Activated B cell treated with CpG ODN at 0.5 μM for 24 hours (primary cell): ENCODE measurements around the gene CAMTA2. TPM values are rescaled to one million over a fixed set of nuclear protein-coding genes. Genes with fewer than 3 reads are reported as not detected.

Experiments used
- ATAC-seq: fragments of 200-7000 bp; cut with Tn5 transposase; one replicate; pipeline ENCODE4 v1.10.0; 2021; ENCODE audit warnings: low read depth, mild to moderate bottlenecking, moderate library complexity
- CTCF ChIA-PET: fragments of 350-600 bp; sonication (Branson Sonifier 250); formaldehyde crosslinking; loops from one replicate; lab custom pipeline; 2021; ENCODE audit warnings: antibody characterized with exemption; lab: Charles Lee
- POLR2A ChIA-PET: fragments of 350-600 bp; sonication (Branson Sonifier 250); formaldehyde crosslinking; loops from one replicate; lab custom pipeline; 2021; ENCODE audit warnings: antibody characterized with exemption; lab: Charles Lee
- DNase-seq: peaks from one replicate; pipeline ENCODE4 v3.0.0; 2022
- H3K27ac Mint-ChIP-seq: one replicate; pipeline ENCODE4 v1.8.0; 2020; ENCODE audit warnings: mixed read lengths
- H3K27me3 Mint-ChIP-seq: one replicate; pipeline ENCODE4 v1.8.0; 2021; ENCODE audit warnings: mixed read lengths
- H3K36me3 Mint-ChIP-seq: one replicate; pipeline ENCODE4 v1.8.0; 2021; ENCODE audit warnings: low read depth, mixed read lengths
- H3K4me1 Mint-ChIP-seq: one replicate; pipeline ENCODE4 v1.8.0; 2021; ENCODE audit warnings: mixed read lengths
- H3K4me3 Mint-ChIP-seq: one replicate; pipeline ENCODE4 v1.8.0; 2020; ENCODE audit warnings: mild to moderate bottlenecking, mixed read lengths
- H3K9me3 Mint-ChIP-seq: one replicate; pipeline ENCODE4 v1.8.0; 2020; ENCODE audit warnings: mixed read lengths
- CTCF ChIP-seq: fragments of 200-600 bp; IDR thresholded peaks from one replicate; pipeline ENCODE4 v1.8.0; 2022; ENCODE audit warnings: antibody characterized with exemption, mild to moderate bottlenecking
- intact Hi-C: fragments of 100-400 bp; cut with micrococcal nuclease; formaldehyde crosslinking; loops from one replicate; pipeline ENCODE4 v1.15.1; 2024
- total RNA-seq: library from RNA; stranded (reverse); gene quantifications from 2 replicates; pipeline ENCODE4 v1.2.3, GENCODE V29; 2022

CAMTA2 gene
- total RNA-seq, 1 donor from 2014 or later, result 57.9 TPM

GRCh38 chr17:4939796-4940554, 47.5 kb downstream of the CAMTA2 start, which contains the start of the genes RNF167 and SLC25A11:
TSS of gene RNF167 (plus strand) at chr17:4940268. CDS start at chr17:4940910, 642 bp downstream.
TSS of gene SLC25A11 (minus strand) at chr17:4940046. CDS start at chr17:4939910, 136 bp downstream.
- no peak for TF ChIP-seq CTCF
- ATAC-seq (peak; percentile 84), DNase-seq (peak; percentile 93)
- Mint-ChIP-seq H3K4me1 (peaks cover 69% of the 10 kb centered on the region), H3K4me3 (peak within 1 kb of the TSS; percentile 97), H3K27me3 (no peaks in the 10 kb centered on the region), H3K9me3 (no peaks in the 10 kb centered on the region), H3K27ac (peak within 1 kb of the TSS; percentile 98), H3K36me3 (peaks cover 71% of the 10 kb centered on the region)
- intact Hi-C loops, result loop anchor here (1.0 to 10.0 kb wide), 8 partner anchors 9 to 798 kb away; partner anchors contain the start of genes ARRB2, CAMTA2, CYB5D2 and INCA1
- ChIA-PET POLR2A (interaction anchor here (0.6 to 3.4 kb wide), 26 partner anchors 10 to 796 kb away, joined by 3 to 104 read pairs (median 6); partner anchors contain the start of genes ARRB2, C17orf107, CAMTA2 and ENO3), CTCF (interaction anchor here (0.7 to 2.3 kb wide), 8 partner anchors 9 to 208 kb away, joined by 3 to 14 read pairs (median 4); partner anchors contain the start of genes CAMTA2, PFN1 and SPAG7)

DNA sequence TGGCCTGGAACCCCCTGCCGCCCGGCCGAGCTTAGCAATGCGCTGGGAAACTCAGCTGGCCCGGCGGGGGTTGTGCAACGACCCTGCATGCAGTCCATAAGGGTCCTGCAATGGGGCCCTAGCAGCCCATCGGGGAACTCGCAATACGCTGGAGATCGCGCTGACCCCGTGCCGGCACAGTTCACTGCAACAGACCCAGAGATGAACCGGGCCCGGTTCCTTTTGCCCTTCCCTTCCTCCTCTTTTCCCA, 48.0 kb downstream of the CAMTA2 start:
- Mint-ChIP-seq H3K27me3 (no peaks in the 10 kb centered on the region), H3K27ac (peak overlapping the region; percentile 82), H3K36me3 (peaks cover 66% of the 10 kb centered on the region), H3K4me3 (peak overlapping the region; percentile 97), H3K4me1 (peaks cover 66% of the 10 kb centered on the region), H3K9me3 (no peaks in the 10 kb centered on the region)
- ChIA-PET POLR2A (interaction anchor here (0.7 to 3.4 kb wide), 24 partner anchors 10 to 274 kb away, joined by 3 to 104 read pairs (median 6); partner anchors contain the start of genes ARRB2, C17orf107, CAMTA2 and ENO3), CTCF (interaction anchor here (1.2 to 2.3 kb wide), 5 partner anchors 9 to 48 kb away, joined by 3 to 14 read pairs (median 6); partner anchors contain the start of genes CAMTA2, PFN1 and SPAG7)
- intact Hi-C loops, result no loop called here
- ATAC-seq (no peak), DNase-seq (no peak)
- TF ChIP-seq CTCF, result no peak

GRCh38 chr17:4938688-4939545, 48.6 kb downstream of the CAMTA2 start:
- ChIA-PET CTCF (interaction anchor here (1.4 to 2.3 kb wide), 3 partner anchors 10 to 29 kb away, joined by 3 to 14 read pairs (median 9); partner anchors contain the start of gene SPAG7), POLR2A (interaction anchor here (0.6 to 3.4 kb wide), 16 partner anchors 11 to 253 kb away, joined by 3 to 104 read pairs (median 9); partner anchors contain the start of genes C17orf107, CAMTA2, ENO3 and INCA1)
- Mint-ChIP-seq H3K9me3 (no peaks in the 10 kb centered on the region), H3K4me1 (peaks cover 66% of the 10 kb centered on the region), H3K4me3 (peak overlapping the region; percentile 97), H3K27ac (peak overlapping the region; percentile 82), H3K36me3 (peaks cover 60% of the 10 kb centered on the region), H3K27me3 (peaks cover 4% of the 10 kb centered on the region)
- ATAC-seq (no peak), DNase-seq (no peak)
- no peak for TF ChIP-seq CTCF
- intact Hi-C loops, result no loop called here

GRCh38 chr17:4938069-4938491, 49.4 kb downstream of the CAMTA2 start:
- H3K4me1 Mint-ChIP-seq, result peaks cover 65% of the 10 kb centered on the region
- DNase-seq (no peak), ATAC-seq (no peak)
- intact Hi-C loops, result no loop called here
- POLR2A ChIA-PET, result interaction anchor here (0.6 to 3.1 kb wide), 3 partner anchors 11 to 289 kb away, joined by 3 to 104 read pairs (median 5); partner anchors contain the start of genes ENO3 and PFN1
- H3K27ac Mint-ChIP-seq, result no peak overlapping the region
- peak overlapping the region; percentile 97 for H3K4me3 Mint-ChIP-seq
- CTCF ChIA-PET, result no interaction called here
- no peak for TF ChIP-seq CTCF
- H3K27me3 Mint-ChIP-seq, result peaks cover 10% of the 10 kb centered on the region
- H3K36me3 Mint-ChIP-seq, result peaks cover 57% of the 10 kb centered on the region
- H3K9me3 Mint-ChIP-seq, result no peaks in the 10 kb centered on the region
